Measurements from ENCODE around the gene SELENON. TPM values are rescaled to one million over a fixed set of nuclear protein-coding genes. Genes with fewer than 3 reads are reported as not detected.
"Not testable (repeated sequence)": the region's sequence is repeated elsewhere in the genome, so short reads cannot be mapped to it uniquely, and the experiment has no call there.

Gene SELENON
- polyA plus RNA-seq, 3 donors, result 72.8 to 79.9 (median 74.1) TPM

GRCh38 chr1:25820247-25821111 lies 20.5 kb downstream of the SELENON start:
- no peak for DNase-seq (ENCODE audit: low read depth in 3 of 3, low spot score in 2 of 3)

- no peak for DNase-seq (ENCODE audit: low read depth in 3 of 3, low spot score in 2 of 3)
Measured at GRCh38 chr1:25821112-25821476, 21.1 kb downstream of the SELENON start.

- DNase-seq (ENCODE audit: low read depth in 3 of 3, low spot score in 2 of 3), result no peak
Measured at GRCh38 chr1:25821630-25822091, 21.7 kb downstream of the SELENON start.

- no peak for DNase-seq (ENCODE audit: low read depth in 3 of 3, low spot score in 2 of 3)
Measured at GRCh38 chr1:25825605-25826004, 25.6 kb downstream of the SELENON start.

GRCh38 chr1:25826571-25826970 lies 26.6 kb downstream of the SELENON start:
- no peak for DNase-seq (ENCODE audit: low read depth in 3 of 3, low spot score in 2 of 3)

- DNase-seq (ENCODE audit: low read depth in 3 of 3, low spot score in 2 of 3), result no peak
Measured at GRCh38 chr1:25828491-25828890, 28.5 kb downstream of the SELENON start.

GRCh38 chr1:25829046-25829445 lies 29.1 kb downstream of the SELENON start:
- no peak for DNase-seq (ENCODE audit: low read depth in 3 of 3, low spot score in 2 of 3)

GRCh38 chr1:25831569-25832196 lies 31.7 kb downstream of the SELENON start:
- no peak for DNase-seq (ENCODE audit: low read depth in 3 of 3, low spot score in 2 of 3)

- no peak for DNase-seq (ENCODE audit: low read depth in 3 of 3, low spot score in 2 of 3)
Measured at GRCh38 chr1:25832336-25833037, 32.5 kb downstream of the SELENON start.

GRCh38 chr1:25833158-25833557 lies 33.2 kb downstream of the SELENON start:
- no peak for DNase-seq (ENCODE audit: low read depth in 3 of 3, low spot score in 2 of 3)

GRCh38 chr1:25834894-25835293 lies 34.9 kb downstream of the SELENON start:
- no peak for DNase-seq (ENCODE audit: low read depth in 3 of 3, low spot score in 2 of 3)

GRCh38 chr1:25836695-25837094 lies 36.7 kb downstream of the SELENON start:
- DNase-seq (ENCODE audit: low read depth in 3 of 3, low spot score in 2 of 3), result no peak

GRCh38 chr1:25837262-25837875 lies 37.4 kb downstream of the SELENON start:
- DNase-seq (ENCODE audit: low read depth in 3 of 3, low spot score in 2 of 3), result no peak

GRCh38 chr1:25839808-25840207 lies 39.8 kb downstream of the SELENON start:
- not testable (repeated sequence) for DNase-seq (ENCODE audit: low read depth in 3 of 3, low spot score in 2 of 3)

- no peak for DNase-seq (ENCODE audit: low read depth in 3 of 3, low spot score in 2 of 3)
Measured at GRCh38 chr1:25843483-25843882, 43.5 kb downstream of the SELENON start.

GRCh38 chr1:25844536-25845337 lies 44.7 kb downstream of the SELENON start:
- no peak for DNase-seq (ENCODE audit: low read depth in 3 of 3, low spot score in 2 of 3)

GRCh38 chr1:25845664-25846063 lies 45.7 kb downstream of the SELENON start:
- no peak for DNase-seq (ENCODE audit: low read depth in 3 of 3, low spot score in 2 of 3)

- no peak for DNase-seq (ENCODE audit: low read depth in 3 of 3, low spot score in 2 of 3)
Measured at GRCh38 chr1:25847929-25848328, 47.9 kb downstream of the SELENON start.

GRCh38 chr1:25848531-25848930 lies 48.5 kb downstream of the SELENON start:
- no peak for DNase-seq (ENCODE audit: low read depth in 3 of 3, low spot score in 2 of 3)

GRCh38 chr1:25854554-25854953 lies 54.6 kb downstream of the SELENON start:
- DNase-seq (ENCODE audit: low read depth in 3 of 3, low spot score in 2 of 3), result no peak

Measured in right renal cortex interstitium (tissue), 3 donors.